Testis (tissue), 3 donors: ENCODE results near the gene PAK5. TPM values are rescaled to one million over a fixed set of nuclear protein-coding genes. Genes with fewer than 3 reads are reported as not detected.

Source experiments
- DNase-seq: peaks from one replicate; pipeline ENCODE4 v3.0.0-alpha.2; 2019
- H3K27ac ChIP-seq, 2 donors: fragments of 200-600 bp; sonication (generic); one replicate each; pipeline ENCODE4 v1.5.1; 2019
- H3K27me3 ChIP-seq: fragments of 200-600 bp; sonication (generic); one replicate; pipeline ENCODE4 v1.5.1; 2019
- H3K36me3 ChIP-seq: fragments of 200-600 bp; sonication (generic); one replicate; pipeline ENCODE4 v1.5.1; 2017; ENCODE audit warnings: low read depth; ENCODE audit errors: missing control alignments
- H3K4me1 ChIP-seq: fragments of 200-600 bp; sonication (generic); one replicate; pipeline ENCODE4 v1.5.1; 2019
- H3K4me3 ChIP-seq, 2 donors: fragments of 200-600 bp; sonication (generic); one replicate each; pipeline ENCODE4 v1.5.1; 2017 to 2019
- H3K9me3 ChIP-seq: fragments of 200-600 bp; sonication (generic); one replicate; pipeline ENCODE4 v1.5.1; 2017
- POLR2A ChIP-seq: fragments of 450-650 bp; IDR thresholded peaks from one replicate; pipeline ENCODE4 v1.6.1; 2017; ENCODE audit warnings: antibody characterized with exemption, mild to moderate bottlenecking, moderate library complexity
- WGBS, 2 donors: methylation state at CpG; one replicate each; pipeline ENCODE4 v1.1.5; 2018; 5-methylcytosine and 5-hydroxymethylcytosine counted together
- intact Hi-C: fragments of 100-400 bp; cut with DNase I; formaldehyde crosslinking; loops from one replicate; pipeline ENCODE4 v1.15.1; 2023; ENCODE audit warnings: low total_unique reads
- polyA plus RNA-seq: library from polyadenylated mRNA; stranded (reverse); fragments of 350-450 nt; fragmentation: Illumina TruSeq; extraction: RNeasy Lipid Tissue Mini Kit (QIAGEN cat#74804); gene quantifications from one replicate; pipeline ENCODE4 v1.2.3, GENCODE V29; 2014; ENCODE audit warnings: low read depth, low replicate concordance; ENCODE audit not compliant: insufficient read depth
- total RNA-seq, 2 donors: library from RNA; depleted of rRNA; stranded (reverse); fragments of >200 nt; gene quantifications; one replicate each; pipeline ENCODE4 v1.2.3, GENCODE V29; 2016
- TF ChIP-seq, protein P1 (sequence below), 3 experiments: fragments of 450-650 bp in 2 of 3; fragments of 200-600 bp in 1 of 3; sonication (generic) in 1 of 3; IDR thresholded peaks; one replicate each; pipeline ENCODE4 v1.5.1; 2016 to 2019; ENCODE audit warnings: antibody characterized with exemption in 3 of 3, mild to moderate bottlenecking in 2 of 3, moderate library complexity in 1 of 3

The PAK5 gene
- total and polyA plus RNA-seq, 3 donors from 2014 or later: 0.21 to 0.87 (median 0.31) TPM

- intact Hi-C loops: no loop called here
- whole genome bisulfite sequencing, 2 donors: 75 to 76% methylated on average over 4 of the region's 4 CpGs
- Histone ChIP-seq H3K4me1 (no peaks in the 10 kb centered on the region), H3K9me3 (no peaks in the 10 kb centered on the region), H3K4me3 (no peak overlapping the region), H3K27ac (no peak overlapping the region), H3K36me3 (no peaks in the 10 kb centered on the region), H3K27me3 (no peaks in the 10 kb centered on the region)
- no peak for DNase-seq
- TF ChIP-seq POLR2A: no peak
- TF ChIP-seq, protein P1, sequence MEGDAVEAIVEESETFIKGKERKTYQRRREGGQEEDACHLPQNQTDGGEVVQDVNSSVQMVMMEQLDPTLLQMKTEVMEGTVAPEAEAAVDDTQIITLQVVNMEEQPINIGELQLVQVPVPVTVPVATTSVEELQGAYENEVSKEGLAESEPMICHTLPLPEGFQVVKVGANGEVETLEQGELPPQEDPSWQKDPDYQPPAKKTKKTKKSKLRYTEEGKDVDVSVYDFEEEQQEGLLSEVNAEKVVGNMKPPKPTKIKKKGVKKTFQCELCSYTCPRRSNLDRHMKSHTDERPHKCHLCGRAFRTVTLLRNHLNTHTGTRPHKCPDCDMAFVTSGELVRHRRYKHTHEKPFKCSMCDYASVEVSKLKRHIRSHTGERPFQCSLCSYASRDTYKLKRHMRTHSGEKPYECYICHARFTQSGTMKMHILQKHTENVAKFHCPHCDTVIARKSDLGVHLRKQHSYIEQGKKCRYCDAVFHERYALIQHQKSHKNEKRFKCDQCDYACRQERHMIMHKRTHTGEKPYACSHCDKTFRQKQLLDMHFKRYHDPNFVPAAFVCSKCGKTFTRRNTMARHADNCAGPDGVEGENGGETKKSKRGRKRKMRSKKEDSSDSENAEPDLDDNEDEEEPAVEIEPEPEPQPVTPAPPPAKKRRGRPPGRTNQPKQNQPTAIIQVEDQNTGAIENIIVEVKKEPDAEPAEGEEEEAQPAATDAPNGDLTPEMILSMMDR (IDR thresholded peaks at IDR 0.05): no peak
These were observed 286.9 kb downstream of the PAK5 start for GRCh38 chr20:9551808-9552550.

- Histone ChIP-seq H3K4me1 (no peaks in the 10 kb centered on the region), H3K27me3 (no peaks in the 10 kb centered on the region), H3K27ac (no peak overlapping the region), H3K9me3 (no peaks in the 10 kb centered on the region), H3K36me3 (no peaks in the 10 kb centered on the region), H3K4me3 (no peak overlapping the region)
- DNase-seq: no peak
- TF ChIP-seq, protein P1 (IDR thresholded peaks at IDR 0.05): no peak
- TF ChIP-seq POLR2A: no peak
- intact Hi-C loops: no loop called here
- WGBS, 2 donors: 69% methylated on average over 2 of the region's 2 CpGs
These were observed 288.0 kb downstream of the PAK5 start for GRCh38 chr20:9550871-9551270.

- intact Hi-C loops: no loop called here
- TF ChIP-seq POLR2A: no peak
- TF ChIP-seq, protein P1 (IDR thresholded peaks at IDR 0.05): no peak
- WGBS, 2 donors: 67 to 79% methylated on average over 1 of the region's 1 CpG
- no peak for DNase-seq
- no peaks in the 10 kb centered on the region for H3K27me3 ChIP-seq
- H3K27ac ChIP-seq: no peak overlapping the region
- H3K9me3 ChIP-seq: no peaks in the 10 kb centered on the region
- H3K4me3 ChIP-seq: no peak overlapping the region
- no peaks in the 10 kb centered on the region for H3K36me3 ChIP-seq
- no peaks in the 10 kb centered on the region for H3K4me1 ChIP-seq
These were observed 288.6 kb downstream of the PAK5 start for GRCh38 chr20:9550283-9550682.

DNA sequence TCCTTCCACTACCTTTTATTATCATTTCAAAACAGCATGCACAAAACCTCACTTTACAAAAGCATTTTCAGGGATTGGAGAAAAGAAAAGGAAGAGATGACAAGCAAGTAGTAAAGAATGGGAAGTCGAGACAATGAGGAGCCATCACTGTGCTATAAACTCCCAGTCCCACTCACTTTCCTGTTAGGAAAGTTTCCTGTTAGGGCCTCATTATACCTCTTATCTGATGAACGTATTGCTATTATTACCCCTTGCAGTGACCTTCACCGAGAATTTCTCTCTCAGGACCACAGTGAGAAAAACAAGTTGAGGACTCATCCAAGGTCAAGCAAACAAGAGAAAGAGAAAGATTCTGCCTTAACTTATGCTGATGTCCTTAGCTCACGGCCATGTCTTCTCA, 295.7 kb downstream of the PAK5 start:
- Histone ChIP-seq H3K4me3 (no peak overlapping the region), H3K36me3 (no peaks in the 10 kb centered on the region), H3K27me3 (no peaks in the 10 kb centered on the region), H3K9me3 (no peaks in the 10 kb centered on the region), H3K27ac (no peak overlapping the region), H3K4me1 (no peaks in the 10 kb centered on the region)
- 41 to 50% methylated on average over 4 of the region's 4 CpGs for WGBS, 2 donors
- intact Hi-C loops: no loop called here
- TF ChIP-seq POLR2A: no peak
- TF ChIP-seq, protein P1 (IDR thresholded peaks at IDR 0.05): no peak
- DNase-seq: no peak

DNA sequence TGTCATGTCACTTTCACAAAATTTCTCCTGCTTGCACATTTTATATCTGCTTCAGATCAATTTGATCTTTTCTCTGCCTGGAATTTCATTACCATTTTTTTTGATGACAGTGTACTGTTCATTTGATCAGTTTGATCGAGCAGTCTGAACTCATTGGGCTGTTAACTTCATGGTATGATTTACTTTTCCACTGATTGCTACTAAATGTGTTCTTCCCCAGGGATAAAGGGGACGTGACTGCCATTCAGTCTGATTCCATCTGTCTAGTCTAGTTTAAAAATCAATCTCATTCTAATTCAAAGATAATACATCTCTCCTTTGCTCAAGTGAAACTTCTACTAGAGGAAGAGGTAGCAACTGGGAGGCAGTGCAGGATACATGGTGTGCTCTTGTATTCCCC, 303.4 kb downstream of the PAK5 start:
- H3K36me3 ChIP-seq: no peaks in the 10 kb centered on the region
- no peaks in the 10 kb centered on the region for H3K27me3 ChIP-seq
- no peaks in the 10 kb centered on the region for H3K9me3 ChIP-seq
- no peak for DNase-seq
- no peak overlapping the region for H3K27ac ChIP-seq
- TF ChIP-seq, protein P1 (IDR thresholded peaks at IDR 0.05): no peak
- no peak for TF ChIP-seq POLR2A
- H3K4me3 ChIP-seq: no peak overlapping the region
- intact Hi-C loops: no loop called here
- H3K4me1 ChIP-seq: no peaks in the 10 kb centered on the region
- WGBS, 2 donors: 86 to 90% methylated on average over 2 of the region's 2 CpGs
